GM10266 (cell line): ENCODE measurements around the gene FAM200A.
A peak's percentile ranks its signal among the peaks of the same experiment; 100 is the strongest.
"Not testable (repeated sequence)": the region's sequence is repeated elsewhere in the genome, so short reads cannot be mapped to it uniquely, and the experiment has no call there.

Source experiments
- DNase-seq: peaks from one replicate; pipeline ENCODE4 v3.0.0; 2012; ENCODE audit errors: extremely low spot score
- CTCF ChIP-seq: IDR thresholded peaks from 2 replicates; pipeline ENCODE4 v1.5.1; 2012; ENCODE audit warnings: mild to moderate bottlenecking, low read depth; ENCODE audit not compliant: control insufficient read depth, insufficient read depth; ENCODE audit errors: missing control alignments

Gene FAM200A

GRCh38 chr7:99521399-99521798, 30.5 kb downstream of the FAM200A start:
- DNase-seq, result no peak
- TF ChIP-seq CTCF, result no peak

GRCh38 chr7:99514050-99514449, 37.9 kb downstream of the FAM200A start:
- DNase-seq, result no peak
- TF ChIP-seq CTCF, result no peak

- no peak for DNase-seq
- no peak for TF ChIP-seq CTCF
Measured at GRCh38 chr7:99505324-99505662, 46.6 kb downstream of the FAM200A start.

GRCh38 chr7:99504603-99505323, 47.2 kb downstream of the FAM200A start, which contains the start of gene ZKSCAN5:
ZKSCAN5 (plus strand) TSS chr7:99504662; CDS start chr7:99506045, 1,383 bp downstream.
- peak; percentile 27 for TF ChIP-seq CTCF
- DNase-seq, result peak; percentile 90

GRCh38 chr7:99504281-99504602, 47.7 kb downstream of the FAM200A start:
- TF ChIP-seq CTCF, result no peak
- peak; percentile 89 for DNase-seq

GRCh38 chr7:99501236-99501635, 50.7 kb downstream of the FAM200A start:
- not testable (repeated sequence) for DNase-seq

GRCh38 chr7:99500637-99501009, 51.3 kb downstream of the FAM200A start:
- no peak for DNase-seq
- TF ChIP-seq CTCF, result no peak

GRCh38 chr7:99499721-99500636, 51.9 kb downstream of the FAM200A start, which contains the start of gene ZNF394:
ZNF394 (minus strand) TSS chr7:99500281; CDS start chr7:99500093, 188 bp downstream.
- DNase-seq, result peak; percentile 80
- TF ChIP-seq CTCF, result no peak
